Suppressor macrophage (primary cell): ENCODE results near the gene GRK5.
A peak's percentile ranks its signal among the peaks of the same experiment; 100 is the strongest.

Experiments used
- DNase-seq, 4 experiments: peaks; one replicate each; pipeline ENCODE4 v3.0.0-alpha.2; 2020 to 2022

Gene GRK5

GRCh38 chr10:119301397-119301796 is 94.0 kb downstream of the GRK5 start:
- peak; percentile 17 to 44 (median 36) for DNase-seq

GRCh38 chr10:119302172-119302571 is 94.8 kb downstream of the GRK5 start:
- no peak for DNase-seq

DNA sequence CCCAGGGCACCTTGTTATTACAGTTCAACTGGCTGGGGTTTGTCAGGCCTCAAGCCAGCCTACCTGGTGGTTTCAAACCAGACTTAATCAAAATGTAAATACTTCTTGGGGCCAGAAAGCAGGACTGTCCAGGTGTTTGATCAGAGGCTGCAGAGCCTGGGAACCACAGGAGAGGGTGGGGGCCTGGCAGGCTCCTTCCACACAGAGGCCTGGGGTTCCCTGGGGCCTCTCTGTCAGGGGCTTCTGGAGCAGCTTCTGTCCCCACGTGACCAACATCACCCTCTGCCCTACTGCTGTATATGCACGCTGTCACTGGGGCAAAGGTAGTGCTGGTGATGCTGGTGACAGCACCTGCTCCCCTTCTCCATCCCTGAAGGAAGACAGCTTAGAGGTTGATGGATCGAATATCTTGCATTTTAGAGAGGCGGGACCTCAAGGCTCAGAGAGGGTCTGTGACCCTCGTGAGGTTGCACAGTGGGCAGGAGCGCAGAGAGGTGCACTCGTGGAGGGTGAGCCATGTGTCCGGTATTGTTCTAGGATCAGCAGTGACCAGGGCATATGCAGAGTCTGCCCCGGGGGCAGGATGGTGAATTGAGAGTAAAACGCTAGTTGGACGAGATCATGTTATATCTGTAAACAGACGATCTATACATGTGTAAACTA is 95.4 kb downstream of the GRK5 start:
- no peak for DNase-seq

GRCh38 chr10:119303886-119304285 is 96.5 kb downstream of the GRK5 start:
- DNase-seq, result no peak

DNA sequence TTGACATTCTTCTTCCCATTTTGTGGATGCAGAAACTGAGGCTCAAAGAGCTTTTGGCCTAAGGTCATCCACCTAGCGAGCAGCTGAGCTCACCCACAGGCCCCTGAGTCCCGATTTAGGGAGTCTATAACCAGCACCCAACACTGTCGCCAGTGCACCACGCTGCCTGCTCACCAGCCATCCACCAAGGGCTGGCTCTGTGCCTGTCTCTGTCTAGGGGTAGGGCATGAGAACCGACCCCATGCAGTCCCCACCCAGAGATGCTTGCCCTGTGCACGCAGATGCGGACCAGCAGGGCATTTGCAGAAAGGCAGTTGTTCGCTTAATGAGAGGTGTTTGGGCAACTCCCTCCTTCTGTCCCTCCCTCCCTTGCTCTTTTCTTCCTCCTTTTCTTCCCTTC is 97.2 kb downstream of the GRK5 start:
- no peak for DNase-seq

DNA sequence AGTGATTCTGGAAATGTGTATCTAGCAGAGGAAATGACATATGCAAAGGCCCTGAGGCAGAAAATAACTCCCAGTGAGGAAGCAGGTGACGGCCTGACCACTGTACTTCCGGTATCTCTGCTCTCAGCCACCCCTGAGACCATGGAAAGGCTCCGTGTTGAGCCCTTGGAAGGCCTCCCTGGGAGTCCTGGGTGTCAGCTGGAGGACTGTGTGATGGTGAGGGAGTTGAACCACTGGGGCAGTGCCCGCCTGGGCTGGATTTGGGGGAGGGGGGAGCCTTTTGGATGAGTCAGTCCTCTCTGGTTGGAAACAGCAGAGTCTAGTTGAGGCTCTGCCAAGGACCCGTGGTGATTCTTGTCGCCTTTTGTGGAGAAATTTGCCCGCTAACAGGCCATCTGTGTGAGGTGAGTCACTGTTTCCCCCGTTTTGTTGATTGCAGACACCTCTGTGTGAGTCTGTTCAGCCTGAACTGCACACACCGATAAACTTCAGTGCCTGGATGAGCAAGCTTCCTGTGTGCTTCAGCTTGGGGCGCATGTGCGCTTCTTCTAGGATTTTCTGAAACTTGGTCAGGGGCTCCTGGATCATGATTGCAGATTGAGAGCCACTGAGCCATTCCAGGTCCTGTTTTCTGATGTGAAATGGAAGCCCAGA is 98.6 kb downstream of the GRK5 start:
- DNase-seq, result peak; percentile 41 to 67 (median 45)

DNA sequence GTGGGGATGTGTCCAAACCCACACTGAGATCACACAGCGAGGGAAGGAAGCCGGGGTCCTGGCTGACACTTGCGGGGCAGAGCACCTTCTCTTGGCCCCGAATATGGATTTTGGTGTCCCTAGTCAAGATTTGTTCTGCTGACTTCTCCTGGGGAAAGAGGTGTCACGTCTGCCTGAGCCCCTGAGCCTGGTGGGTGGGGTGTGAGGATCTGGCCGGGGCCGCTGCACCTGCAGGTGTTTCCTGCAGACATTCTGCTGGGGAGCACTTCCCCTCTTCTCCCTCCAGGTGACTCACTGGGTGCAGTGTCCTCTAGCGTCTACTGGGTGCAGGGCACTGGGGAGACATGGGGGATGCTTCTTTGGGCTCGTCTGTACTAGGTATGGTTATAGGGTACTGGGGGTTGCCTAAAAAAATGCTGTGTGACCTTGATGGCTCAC is 99.2 kb downstream of the GRK5 start:
- DNase-seq, result peak in 1 of 4 experiments; percentile 12

DNA sequence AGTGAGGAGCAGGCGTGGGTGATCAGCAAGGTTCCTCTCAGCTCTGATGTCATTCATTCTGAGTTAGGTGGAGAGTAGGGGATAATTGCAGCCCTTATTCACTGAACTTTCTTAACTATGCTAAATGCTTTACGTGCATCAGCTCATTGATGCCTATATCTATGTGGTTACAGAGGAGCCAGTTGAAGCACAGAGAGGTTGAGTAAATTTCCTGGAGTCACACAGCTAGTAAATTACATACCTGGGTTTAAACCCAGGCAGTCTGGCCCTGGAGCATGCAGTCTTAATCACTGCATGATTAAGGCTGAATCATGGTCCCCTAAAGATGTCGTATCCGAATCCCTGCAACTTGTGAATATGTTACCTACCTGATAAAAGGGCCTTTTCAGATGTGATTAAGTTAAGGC is 99.6 kb downstream of the GRK5 start:
- peak in 3 of 4 experiments; percentile 25 to 38 (median 30) for DNase-seq

DNA sequence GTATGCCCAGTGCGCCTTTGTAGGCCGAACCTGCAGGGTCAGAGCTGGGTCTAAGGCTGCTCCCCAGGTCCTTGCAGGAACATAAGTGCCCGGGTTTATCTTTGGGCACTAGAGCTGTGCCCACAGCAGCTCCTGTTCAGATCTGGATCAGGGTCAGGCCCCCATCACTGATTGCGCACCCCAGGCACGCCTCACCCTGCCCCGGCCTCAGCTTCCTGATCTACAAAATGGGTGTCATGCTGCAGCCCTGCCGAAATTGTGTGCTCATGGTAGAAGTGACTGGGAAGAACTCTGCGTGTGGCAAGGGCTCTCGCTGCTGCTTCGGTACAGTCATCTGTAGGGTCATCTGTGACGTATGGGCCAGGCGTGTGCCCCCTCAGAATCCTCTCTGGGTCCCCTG is 100.7 kb downstream of the GRK5 start:
- DNase-seq, result no peak

GRCh38 chr10:119308551-119309422 is 101.4 kb downstream of the GRK5 start:
- DNase-seq, result no peak

- DNase-seq, result no peak
These were observed 102.0 kb downstream of the GRK5 start for GRCh38 chr10:119309423-119309770.

GRCh38 chr10:119310806-119311205 is 103.4 kb downstream of the GRK5 start:
- peak in 1 of 4 experiments; percentile 22 for DNase-seq

DNA sequence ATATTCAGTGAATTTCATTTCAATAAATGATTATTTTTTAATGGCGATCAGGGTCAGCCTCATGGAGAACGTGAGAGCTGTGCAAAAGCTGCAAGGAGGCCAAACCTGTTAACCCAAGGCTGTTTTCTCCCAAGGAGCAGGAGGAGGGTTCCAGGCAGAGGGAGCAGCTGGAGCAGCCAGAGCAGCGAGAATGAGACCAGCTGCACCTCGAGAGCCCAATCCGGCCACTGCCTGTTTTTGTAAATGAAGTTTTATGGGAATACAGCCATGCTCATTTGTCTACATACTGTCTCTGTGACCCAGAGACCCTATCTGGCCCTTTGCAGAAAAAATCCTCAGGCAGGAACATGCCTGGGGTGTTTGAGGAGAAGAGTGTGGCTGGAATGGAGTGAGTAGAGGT is 104.9 kb downstream of the GRK5 start:
- DNase-seq, result no peak

DNA sequence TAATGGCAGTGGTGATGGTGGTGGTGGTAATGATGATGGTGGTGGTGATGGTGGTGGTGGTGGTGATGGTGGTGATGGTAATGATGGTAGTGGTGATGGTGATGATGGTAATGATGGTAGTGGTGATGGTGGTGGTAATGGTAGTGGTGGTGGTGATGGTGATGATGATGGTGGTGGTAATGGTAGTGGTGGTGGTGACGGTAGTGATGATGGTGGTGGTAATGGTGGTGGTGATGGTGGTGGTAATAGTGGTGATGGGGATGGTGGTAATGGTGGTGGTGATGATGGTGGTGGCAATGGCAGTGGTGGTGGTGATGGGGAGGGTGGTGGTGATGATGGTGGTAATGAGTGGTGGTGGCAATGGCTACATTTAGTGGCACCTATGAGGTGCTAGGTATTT is 105.7 kb downstream of the GRK5 start:
- DNase-seq, result no peak

GRCh38 chr10:119313644-119314043 is 106.3 kb downstream of the GRK5 start:
- DNase-seq, result no peak

- no peak for DNase-seq
These were observed 106.7 kb downstream of the GRK5 start for GRCh38 chr10:119314061-119314460.

- no peak for DNase-seq
These were observed 107.1 kb downstream of the GRK5 start for GRCh38 chr10:119314486-119314885.

GRCh38 chr10:119315128-119316001 is 108.0 kb downstream of the GRK5 start:
- peak in 3 of 4 experiments; percentile 42 to 52 (median 47) for DNase-seq

DNA sequence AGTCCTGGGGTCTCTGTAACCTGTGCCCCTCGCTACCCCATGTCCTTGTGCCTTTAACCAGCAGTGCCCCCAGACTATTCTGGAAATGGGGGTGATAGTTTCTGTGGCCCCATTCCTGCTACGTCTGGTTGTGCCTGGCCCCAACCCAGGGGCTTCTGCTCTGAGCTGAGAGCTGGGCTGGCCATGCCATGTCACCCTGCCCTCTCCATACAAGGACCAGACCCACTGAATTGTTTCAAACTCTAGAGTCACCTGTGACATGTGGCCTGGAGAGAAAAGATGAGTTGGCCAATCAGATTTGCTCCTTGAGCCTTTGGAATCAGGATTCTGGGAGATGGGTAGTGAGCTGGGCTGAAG is 108.6 kb downstream of the GRK5 start:
- DNase-seq, result no peak

DNA sequence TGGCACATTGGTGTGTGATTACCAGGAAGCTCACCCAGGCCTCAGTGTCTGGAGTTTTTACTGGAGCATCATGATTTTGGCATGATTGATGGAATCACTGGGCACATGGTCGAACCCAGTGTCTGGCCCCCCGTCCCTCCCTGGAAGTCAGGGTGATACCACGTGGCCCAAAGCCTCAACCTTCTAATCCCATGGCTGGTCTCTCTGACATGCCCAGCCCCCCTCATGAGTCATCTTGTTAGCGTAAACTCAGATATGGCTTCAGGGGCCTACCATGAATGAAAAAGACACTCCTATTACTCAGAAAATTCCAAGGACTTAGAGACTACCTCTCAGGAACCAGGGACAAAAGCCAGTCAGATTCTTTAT is 109.3 kb downstream of the GRK5 start:
- no peak for DNase-seq

DNA sequence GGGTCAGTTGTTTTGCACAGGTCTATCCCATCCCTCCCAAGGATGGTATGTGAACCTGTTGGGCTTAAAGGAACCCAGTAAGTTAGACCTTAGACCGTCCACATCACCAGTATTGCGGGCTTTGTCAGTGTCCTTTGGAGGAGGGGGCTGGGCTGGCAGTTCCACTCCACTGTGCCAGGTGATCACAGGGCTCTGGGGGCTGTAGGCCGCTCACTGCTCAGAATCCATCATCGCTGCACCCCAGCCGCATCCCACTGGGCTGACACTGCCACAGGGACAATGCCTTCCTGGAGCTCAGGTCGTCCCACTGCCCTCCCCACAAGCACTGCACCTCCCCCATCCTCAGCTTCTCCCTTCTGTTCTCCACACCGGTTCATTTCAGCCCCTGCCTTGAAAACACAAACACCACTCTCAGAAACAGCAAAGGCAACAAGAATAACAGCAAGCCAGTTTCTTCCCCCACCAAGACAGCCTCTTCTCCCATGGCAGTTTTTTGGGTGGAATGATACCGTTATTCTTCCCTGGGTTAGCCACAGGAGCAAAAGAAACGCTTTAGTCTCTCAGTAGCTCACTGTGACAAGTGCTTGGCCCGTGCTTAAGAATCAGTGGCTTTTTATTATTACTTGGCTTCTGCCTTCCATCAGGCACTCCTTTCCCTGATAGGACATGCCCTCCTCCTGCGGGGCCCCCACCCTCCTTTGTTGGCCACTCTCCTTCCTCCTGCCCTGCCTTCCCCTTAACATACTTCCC is 111.2 kb downstream of the GRK5 start:
- DNase-seq, result no peak
